GM21367 (cell line): ENCODE results near the gene SUPT4H1.
A peak's percentile ranks its signal among the peaks of the same experiment; 100 is the strongest.

ENCODE experiments used
- ATAC-seq: cut with Tn5 transposase; IDR thresholded peaks from one replicate; pipeline ENCODE4 v1.9.1; 2021; ENCODE audit not compliant: unreplicated experiment

The SUPT4H1 gene

DNA sequence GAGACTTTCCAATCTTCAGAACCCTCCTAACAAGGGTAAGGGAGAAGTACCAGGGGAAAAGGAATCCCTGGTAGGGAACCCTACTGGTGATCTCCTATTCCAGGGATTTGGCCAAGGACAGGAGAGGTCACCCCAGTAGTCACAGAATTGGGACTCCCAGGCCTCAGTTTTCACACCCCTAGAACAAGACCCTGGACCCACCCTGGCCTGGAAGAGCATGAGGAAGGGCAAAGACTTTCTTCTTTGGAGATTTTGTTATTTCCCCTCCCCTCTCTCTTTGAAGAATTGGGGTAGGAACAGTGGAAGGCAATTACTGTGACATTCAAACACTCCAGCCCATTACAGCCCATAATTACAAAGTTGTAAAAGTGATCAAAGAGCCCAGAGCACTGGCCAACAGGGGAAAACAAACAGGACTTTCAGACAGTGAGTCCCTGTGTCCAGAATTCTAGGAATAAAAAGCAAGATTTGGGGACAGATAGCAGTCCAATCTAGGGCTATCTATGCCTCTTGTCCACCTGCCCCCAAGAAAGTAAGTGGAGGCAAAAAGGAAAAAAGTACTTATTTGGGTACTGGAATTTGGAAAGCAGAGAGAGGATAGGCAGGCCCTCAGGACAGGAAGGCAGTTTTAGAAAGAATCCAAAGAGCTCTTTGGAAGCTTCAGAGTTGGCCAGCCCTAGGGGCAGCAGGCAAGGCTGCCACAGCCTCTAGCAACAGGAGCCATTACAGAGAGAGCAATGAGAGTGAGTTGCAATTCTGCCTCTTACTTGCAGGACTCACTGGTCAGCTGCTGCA lies 13.4 kb upstream of the SUPT4H1 start:
- no peak for ATAC-seq

DNA sequence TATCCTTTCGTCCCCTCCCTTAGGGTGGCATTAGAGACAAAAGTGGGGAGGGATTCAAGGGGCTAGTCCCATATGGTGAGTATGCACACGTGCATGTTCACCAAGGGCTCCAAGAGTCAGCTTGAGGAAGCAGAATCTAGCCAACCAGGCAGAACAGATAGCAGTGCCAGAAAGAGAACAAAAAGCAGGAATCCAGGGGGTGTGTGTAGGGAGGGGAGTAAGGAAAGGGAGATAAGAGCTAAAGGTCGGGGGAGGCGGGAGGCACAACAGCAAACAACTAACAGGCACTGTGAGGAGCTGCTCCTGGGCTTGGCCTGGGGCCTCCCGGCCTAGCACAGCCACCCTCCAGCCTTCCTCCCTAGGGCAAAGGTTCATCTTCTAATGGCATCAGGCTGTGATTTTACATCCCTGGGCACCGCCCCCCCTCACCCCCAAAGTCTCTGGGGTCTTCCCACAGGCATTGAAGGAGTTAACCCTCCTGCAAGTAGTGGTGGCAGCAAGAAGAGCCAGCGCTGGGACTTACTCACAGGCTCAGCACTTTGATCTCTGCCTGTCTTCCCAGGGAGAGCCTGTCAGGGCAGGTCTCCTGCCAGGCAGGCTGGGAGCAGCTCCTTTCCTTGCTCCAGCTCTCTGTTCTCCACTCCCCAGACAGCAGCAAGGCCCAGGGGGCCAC lies 12.4 kb upstream of the SUPT4H1 start:
- ATAC-seq, result no peak

DNA sequence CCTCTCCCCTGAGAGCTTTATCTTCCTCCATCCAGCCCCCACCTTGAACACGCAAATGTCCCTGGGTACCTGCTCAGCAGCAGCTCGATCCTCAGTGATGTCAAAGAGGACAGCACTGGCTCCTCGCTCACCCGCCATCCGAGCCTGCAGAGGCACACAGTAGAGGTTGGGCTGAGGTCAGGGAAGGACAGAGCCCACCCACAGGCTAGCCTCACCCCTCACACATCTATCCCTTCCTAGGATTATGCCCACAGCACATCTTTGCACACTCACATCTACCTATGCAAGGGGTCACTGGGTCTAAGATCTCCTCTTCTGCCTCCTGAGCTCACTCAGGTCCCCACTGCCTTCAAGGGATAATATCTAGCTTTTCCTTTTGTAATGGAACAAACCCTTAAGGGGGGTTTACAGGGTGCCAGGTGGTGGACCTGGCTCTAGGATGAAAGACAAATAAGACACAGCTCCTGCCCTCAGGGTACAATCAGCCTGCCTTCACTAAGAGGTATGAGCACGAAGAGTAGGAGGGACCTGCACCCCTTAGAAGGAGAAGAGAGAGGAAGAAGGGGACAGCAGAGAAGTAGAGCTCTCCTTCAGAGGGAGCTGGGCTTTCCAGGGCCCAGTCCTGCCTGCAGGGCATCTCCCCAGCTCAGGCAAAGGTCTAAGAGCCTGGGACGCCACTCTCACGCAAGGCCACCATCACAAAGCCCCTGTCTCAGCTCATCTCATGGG lies 11.6 kb upstream of the SUPT4H1 start:
- no peak for ATAC-seq

DNA sequence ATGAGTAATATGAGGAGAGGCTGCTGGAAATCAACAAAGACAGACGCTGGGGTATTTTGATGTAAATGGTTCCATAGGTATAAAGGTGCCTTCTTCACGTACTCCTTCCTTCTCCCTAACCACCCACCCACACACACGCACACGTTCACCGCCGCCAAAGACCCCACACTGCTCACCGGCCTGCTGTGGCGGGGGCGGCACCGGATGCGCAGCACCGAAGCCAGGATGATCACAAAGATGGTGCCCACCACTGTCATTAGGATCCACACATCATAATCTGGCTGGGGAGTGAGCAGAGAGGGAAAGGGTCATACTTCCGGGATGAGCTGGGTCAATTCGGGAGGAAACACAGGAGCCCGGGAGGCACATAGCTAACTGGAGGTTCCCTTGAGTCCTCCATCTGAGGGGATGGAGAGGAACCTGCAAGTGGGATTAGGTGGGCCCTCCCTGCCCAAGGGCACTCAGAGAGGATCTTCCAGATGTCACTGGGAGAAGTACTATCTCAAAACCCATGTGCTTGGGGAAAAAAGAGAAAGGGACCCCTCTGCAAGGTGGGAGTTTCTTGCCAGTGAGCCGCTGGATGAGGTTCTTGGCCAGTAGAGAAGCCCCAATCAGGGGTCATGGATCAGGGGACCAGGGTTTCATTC lies 10.5 kb upstream of the SUPT4H1 start:
- no peak for ATAC-seq

DNA sequence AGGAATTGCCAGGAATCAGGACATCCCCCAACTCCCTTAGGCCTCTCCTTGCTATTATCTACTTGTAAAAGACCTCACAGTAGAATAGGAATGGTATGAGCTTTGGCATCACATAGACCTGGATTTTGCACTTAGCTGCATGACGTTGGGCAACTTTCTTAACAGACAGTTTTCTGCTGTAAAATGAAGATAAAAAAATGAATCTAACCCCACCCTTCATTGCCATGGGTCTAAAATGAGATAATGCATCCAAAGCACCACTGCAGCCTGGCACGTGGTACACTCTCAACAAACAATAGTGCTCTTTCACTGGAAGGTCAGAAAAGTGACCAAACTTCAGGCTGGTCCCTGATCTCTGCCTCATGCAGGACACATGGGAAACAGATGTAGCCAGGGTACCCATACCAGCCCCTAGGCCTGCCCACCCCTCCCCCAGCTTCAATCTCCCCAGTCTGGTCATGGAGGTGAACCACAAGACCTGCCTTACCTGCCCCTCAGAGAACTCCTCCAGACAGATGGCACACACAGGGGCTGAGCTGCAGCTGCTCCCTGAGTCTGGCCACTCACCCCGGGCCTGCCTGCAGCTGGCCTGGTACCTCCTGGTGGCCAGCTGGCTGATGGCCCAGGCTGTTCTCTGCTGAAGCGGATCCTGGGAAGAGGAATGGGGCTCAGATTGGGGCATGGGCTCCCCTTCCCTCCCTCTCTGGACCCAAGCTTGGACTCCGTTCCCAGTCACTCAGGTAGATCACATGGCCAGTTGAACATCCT lies 8.5 kb upstream of the SUPT4H1 start:
- ATAC-seq, result no peak

DNA sequence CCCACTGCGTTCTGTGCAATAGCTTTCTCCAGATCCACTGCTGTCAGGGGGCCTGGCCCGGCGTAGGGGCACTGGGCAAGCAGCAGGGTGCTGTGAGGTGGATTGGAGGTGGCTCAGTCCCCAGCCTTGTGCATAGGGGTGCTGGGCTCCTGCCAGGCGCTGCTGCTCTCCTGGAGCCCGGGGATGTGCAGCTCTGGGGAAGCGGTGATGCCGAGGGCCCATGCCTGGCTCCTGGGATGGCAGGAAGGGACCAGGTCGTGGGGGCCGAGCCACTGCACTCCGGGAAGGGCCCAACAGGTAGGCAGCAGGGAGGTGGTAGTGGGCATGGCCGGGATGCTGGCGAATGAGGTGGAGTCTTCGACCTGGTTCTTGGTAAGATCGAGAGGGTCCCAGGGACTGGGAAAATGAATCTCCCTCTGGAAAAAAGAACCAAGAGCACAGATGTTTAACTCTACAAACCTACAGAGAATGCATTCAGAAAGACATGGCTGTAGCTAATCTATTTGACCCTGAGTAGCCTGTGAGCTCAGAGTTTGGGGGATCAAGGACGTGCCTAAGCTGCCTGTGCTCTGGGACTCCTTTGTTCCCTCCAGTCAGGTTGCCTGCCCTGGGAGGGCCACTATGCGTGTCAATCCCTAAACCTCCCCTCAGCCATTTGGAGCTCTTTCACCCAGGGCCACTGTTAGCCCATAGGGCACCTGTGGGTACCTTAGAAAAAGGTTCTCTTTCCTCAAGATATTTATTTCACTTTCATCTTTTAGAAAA lies 6.6 kb upstream of the SUPT4H1 start:
- ATAC-seq, result no peak

DNA sequence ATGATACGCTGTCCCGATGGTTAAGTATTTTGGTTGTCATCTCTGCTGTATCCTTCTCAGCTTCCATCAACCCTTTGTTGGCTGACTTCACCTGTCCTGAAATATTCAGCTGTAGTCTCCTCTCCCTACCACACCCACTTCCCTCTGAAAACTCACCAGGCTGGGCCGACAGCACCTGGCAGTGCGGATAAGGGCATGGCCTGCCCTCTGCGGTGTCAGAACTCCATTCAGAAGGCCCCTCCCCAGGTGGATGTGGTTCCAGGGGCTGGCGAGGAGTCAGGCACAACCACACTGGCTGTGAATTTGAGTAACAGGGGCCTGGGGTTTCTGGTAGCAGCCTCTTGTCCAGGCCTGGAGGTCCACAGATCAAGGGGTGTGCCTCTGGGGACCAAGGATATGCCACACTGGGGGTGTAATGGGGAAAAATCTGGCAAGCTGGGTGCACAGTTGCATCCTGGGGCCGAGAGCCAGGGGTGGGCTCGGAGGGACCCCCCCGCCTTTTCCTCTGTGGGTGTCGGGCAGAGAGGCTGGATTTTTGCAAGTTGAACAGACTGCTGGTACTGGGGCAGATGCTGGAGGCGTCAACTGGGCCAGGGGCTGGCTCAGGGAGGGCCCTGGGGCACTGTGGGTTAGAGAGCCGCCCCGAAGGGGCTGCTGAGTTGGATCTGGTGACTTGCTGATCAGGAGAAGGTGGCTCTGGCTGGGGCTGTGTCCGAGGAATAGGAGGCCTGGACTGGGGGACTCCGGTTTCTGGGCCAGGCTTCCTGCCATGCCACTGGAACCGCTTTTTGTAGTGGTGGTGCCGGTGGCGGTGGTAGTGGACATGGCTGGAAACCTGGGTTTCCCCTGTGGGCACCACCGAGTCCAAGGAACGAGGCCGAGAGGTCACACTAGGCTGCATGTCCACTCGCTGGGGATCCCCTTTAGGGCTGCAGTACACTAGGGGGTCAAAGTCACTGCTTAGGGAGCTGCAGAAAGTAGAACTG lies 5.6 kb upstream of the SUPT4H1 start:
- no peak for ATAC-seq

DNA sequence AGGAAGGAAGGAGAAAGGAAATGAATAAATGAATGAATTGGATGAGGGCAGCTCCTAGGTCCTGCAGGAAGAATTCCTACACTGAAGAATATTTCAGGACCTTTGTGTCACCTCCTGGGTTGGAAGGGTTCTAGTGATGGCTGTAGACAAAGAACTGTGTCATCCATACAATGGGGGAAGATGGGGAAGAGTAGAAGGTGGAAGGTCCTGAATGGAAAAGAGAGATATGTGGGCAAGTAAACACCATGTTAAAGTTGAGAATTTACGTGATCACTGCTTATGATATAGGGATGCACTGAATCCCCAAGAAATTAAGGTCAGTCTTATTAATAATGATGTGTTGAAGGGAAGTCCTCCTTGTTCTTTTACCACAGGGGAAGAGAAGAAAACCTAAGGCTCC lies 4.2 kb upstream of the SUPT4H1 start:
- ATAC-seq, result no peak

DNA sequence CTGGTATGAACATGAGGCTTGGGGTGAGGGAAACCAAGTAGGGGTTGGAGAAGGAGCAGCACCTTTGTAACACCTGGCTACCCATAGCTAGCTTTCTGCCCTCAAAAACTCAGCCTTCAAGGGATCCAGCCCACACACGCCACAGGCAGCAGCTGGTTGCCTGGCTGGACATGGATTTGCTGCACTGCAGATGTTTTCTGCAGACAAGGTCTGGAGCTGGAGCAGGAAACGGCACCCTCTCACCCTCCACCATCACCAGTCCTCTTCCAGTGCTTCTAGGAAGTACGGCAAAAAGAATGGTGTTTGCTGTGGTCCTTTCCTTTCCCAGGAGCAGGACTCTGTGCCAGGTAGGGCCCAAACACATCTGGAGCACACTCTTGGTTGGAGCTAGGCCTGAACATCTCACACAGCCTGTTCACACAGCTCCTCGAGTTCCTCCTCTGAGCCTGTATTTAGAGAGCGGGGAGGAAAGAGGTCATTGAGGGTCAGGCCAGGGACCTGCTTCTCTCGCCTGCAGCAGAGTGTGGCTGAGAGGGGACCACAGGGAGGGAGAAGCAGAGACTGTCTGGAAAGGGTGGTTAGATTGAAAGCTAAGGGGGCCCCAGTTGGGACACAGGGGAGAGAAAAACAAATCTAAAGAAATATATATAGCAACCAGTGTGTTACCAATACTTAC lies 2.7 kb upstream of the SUPT4H1 start:
- ATAC-seq, result no peak

DNA sequence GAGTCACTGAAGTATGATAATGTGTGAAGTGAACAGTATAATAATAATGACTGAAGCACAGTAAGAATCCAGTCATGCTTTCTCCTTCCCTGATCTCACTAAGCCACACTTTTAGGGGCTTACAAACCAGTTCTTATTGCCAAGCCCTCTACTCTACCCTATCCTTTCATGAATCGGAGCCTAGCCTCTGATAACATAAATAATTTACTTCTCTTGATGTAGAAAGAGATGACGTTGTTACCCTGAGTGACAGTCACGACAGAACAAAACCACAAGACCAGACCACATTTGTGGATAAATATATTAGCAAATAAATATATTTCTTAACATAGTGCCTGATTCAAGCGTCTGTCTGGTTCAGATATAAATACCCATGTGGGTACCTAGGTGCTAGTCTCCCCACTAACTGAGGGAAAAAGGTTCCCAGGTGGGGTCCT lies 1.4 kb upstream of the SUPT4H1 start:
- no peak for ATAC-seq

DNA sequence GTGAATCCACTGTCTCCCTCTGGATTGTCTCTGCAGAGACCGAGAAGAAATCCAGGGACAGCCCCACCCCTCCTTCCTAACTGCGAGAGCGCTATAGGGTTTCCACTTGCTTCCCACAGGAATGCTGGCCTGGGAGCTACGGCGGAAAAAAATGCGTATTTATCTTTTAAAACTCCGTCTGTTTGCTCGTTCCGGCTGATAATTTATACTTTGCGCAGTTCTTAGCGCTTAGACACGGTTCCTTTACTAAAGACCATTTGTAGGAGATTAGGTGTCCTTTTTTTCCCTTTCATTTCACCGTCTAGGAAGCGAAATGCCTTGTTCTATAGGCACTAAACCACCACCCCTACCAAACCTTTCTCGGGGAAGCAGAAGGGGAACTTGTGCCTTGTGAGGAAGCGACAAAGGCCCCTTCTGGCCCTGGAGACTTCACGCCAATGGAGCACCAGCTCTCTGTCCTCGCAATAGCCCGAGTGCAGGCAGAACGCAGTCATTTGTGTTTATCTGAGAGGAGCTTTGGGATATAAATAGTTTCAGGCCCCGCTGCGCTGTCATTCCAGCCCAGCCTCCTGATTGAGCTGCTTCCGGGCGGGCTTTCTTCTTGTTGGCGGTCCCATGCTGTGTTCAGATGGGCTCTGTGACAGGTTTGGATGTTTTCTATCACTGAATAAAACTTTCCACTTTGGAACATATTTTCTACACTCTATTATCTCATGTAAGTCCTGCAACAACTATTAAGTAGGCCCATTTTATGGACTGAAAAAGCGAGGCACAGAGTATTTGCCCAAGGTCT lies 791 bp upstream of the SUPT4H1 start:
- ATAC-seq, result no peak

DNA sequence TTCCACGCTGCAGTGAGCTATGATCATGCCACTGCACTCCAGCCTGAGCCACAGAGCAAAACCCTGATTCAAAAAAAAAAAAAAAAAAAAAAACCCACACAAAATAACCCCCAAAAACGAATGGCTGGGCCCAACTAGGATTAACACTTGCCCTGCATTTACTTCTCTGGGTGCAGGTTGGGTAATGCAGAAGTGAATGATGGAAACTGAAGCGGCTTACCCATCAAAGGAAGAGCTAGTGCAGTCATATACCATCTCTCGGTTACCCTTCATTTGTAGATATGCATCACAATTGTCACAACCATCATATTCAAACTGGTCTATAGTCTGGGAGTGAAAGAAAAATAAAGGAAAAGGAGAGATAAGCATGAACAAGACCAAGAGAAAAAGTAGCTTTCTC lies 819 bp downstream of the SUPT4H1 start:
- ATAC-seq, result no peak

DNA sequence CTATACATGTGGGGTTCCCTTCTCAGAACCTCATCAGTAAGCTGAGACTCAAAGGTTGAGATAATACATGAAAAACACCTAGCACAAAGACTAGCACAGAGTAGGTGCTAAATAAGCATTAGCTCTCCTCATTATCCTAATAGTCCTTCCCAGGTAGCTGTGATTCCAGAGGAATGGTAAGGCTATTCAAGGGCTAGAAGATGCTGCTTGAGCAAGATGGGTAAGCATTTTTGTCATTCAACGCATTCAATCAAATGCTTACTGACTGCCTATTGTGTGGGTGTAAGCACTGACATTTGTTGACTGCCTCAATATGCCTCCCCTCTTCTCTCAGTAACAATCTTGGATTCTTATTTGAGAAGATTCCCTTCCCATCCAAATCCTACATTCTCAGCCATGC lies 4.0 kb downstream of the SUPT4H1 start:
- no peak for ATAC-seq

DNA sequence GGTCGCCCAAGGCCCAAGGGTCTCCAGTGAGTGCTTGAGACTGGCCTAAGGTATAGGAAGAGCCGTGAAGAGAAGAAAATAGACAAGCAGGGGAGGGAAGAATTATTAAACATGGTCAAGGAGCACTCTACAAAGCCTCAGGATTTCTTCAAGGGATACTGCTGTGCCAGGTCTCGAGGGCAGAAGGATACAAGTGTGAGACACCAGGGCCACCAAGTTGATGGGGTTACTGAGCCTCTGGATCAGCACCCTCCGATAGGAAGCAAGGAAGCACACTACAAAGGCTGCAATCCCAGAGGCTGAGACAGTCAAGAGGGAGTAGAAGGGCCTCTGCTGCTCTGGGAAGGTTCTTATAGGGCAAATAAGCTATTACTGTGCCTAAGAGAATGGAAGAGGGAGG lies 6.5 kb downstream of the SUPT4H1 start:
- ATAC-seq, result no peak

DNA sequence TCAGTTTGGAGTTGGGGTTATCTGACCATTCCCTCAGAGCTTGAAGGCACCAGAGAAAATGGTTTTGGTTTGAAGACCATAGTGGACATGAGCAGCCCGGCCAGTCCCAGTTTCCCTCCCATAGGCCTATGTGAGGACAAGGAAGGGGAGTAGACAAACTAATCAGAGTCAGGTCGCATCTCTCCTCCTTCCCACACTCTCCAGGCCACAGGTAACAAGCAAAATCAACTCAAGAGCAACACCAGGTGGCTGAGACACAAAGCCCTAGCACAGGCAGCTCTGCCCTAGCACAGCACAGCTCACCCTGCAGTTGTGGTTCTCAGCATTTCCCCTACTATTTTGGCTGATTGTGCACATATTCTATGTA lies 7.2 kb downstream of the SUPT4H1 start:
- peak; percentile 23 for ATAC-seq

DNA sequence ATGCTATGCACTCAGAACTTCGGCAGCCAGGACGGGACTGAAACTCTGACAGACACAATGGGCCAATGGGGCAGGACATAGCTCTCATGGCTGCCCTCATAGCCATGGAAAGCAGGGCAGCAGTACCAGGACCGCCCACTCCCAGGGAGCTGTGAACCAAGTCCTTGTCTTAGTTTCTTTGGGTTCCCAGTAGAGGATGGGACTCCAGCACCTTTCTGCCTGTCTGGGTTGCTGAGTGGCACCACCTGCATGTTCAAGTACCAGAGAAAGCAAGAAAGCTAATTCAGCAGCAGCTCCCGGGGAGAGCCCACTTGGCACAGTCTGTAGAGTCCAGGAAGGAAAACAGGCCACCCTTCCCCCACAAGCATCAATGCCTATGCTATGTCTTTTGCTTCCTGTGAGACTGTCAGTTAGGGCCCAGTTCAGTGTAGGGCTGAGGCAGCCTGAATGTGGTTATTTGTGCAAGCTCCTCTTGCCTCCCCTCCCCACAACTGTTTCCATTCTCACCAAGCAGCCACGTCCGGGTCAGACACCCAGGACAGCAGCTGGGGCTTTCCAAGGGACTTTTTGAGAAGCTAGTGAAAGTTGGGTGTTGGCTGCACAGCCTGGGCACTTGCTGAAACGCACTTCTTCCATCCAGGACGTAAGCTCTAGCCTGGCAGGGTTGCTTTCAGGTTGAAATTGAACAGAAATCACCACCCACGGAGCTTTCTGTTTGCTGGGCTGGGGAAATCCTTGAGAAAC lies 7.8 kb downstream of the SUPT4H1 start:
- ATAC-seq, result peak; percentile 57

DNA sequence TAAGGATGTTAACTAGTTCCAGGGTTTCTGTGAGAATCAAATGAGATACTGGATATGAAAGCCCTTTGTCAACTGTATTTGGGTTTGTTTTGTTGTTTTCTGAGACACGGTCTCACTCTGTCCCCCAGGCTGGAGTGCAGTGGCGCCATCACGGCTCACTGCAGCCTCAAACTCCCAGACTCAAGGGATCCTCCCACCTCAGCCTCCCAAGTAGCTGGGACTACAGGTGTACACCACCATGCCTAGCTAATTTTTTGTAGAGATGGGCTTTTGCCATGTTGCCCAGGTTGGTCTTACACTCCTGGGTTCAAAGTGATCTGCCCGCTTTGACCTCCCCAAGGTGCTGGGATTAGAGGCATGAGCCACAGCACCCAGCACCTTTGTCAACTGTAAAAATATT lies 8.9 kb downstream of the SUPT4H1 start:
- ATAC-seq, result no peak
